K562 (cell line): ENCODE data around the gene GPR183. TPM values are rescaled to one million over a fixed set of nuclear protein-coding genes. Genes with fewer than 3 reads are reported as not detected.

Experiments
- ATAC-seq: fragments of 200-7000 bp; cut with Tn5 transposase; 3 replicates; pipeline ENCODE4 v1.9.1; 2020; ENCODE audit warnings: moderate library complexity
- BruUV-seq: library from RNA; stranded (reverse); fragments of 400-500 nt; replicated peaks from 2 replicates; lab custom pipeline; 2021; lab: Mats Ljungman, UMichigan
- CTCF ChIA-PET: fragments of 300-600 bp; formaldehyde crosslinking; extraction: SDS; loops from one replicate; lab custom pipeline; 2021; ENCODE audit warnings: low intra/inter-chr PET ratio; lab: Yijun Ruan, JAX
- POLR2A ChIA-PET: fragments of 300-600, 350-650 bp; sonication (Branson Sonifier 250); formaldehyde crosslinking; extraction: SDS; loops from one replicate; lab custom pipeline; 2021; ENCODE audit warnings: antibody characterized with exemption, inconsistent platforms; lab: Yijun Ruan, JAX
- DNase-seq, 4 experiments: peaks; one replicate each; pipeline versions ENCODE4 v3.0.0 to v3.0.0-alpha.2; 2011 to 2018; ENCODE audit warnings: low spot score in 3 of 4, mixed read lengths in 3 of 4; ENCODE audit errors: extremely low read depth in 1 of 4
- FAIRE-seq: peaks from 2 replicates; lab custom pipeline; 2011; peaks lifted over from hg19 to GRCh38; lab: Jason Lieb, UNC
- H2AFZ ChIP-seq: 2 replicates; pipeline ENCODE4 v1.6.0; 2011; ENCODE audit warnings: low read depth, low read length, control low read depth, inconsistent platforms
- H3K27ac ChIP-seq: fragments of 200-600 bp; 3 replicates; pipeline ENCODE4 v1.8.0; 2011; ENCODE audit warnings: low read depth, mild to moderate bottlenecking, control low read depth, inconsistent platforms, low read length, moderate library complexity, mixed read lengths; ENCODE audit errors: extremely low read depth
- H3K27me3 ChIP-seq, 2 experiments: fragments of 300-600 bp in 1 of 2; 2 replicates in 1 of 2; 3 replicates in 1 of 2; pipeline versions ENCODE4 v1.6.0 to v1.8.0; 2011; ENCODE audit warnings: inconsistent platforms in 2 of 2, low read length in 2 of 2, mild to moderate bottlenecking in 1 of 2, mixed read lengths in 1 of 2, moderate library complexity in 1 of 2; ENCODE audit not compliant: control insufficient read depth in 2 of 2, insufficient read depth in 2 of 2
- H3K36me3 ChIP-seq: fragments of 300-600 bp; 3 replicates; pipeline ENCODE4 v1.8.0; 2011; ENCODE audit warnings: mild to moderate bottlenecking, low read length, inconsistent platforms; ENCODE audit not compliant: control insufficient read depth, insufficient read depth
- H3K4me1 ChIP-seq, 2 experiments: fragments of 200-600 bp in 1 of 2; replicated peaks in 1 of 2; 2 replicates in 1 of 2; 3 replicates in 1 of 2; pipeline versions ENCODE4 v1.5.1 to v1.8.0; 2011; ENCODE audit warnings: inconsistent platforms in 2 of 2, low read length in 2 of 2, mild to moderate bottlenecking in 1 of 2, mixed read lengths in 1 of 2, moderate library complexity in 1 of 2; ENCODE audit not compliant: control insufficient read depth in 2 of 2, insufficient read depth in 2 of 2
- H3K4me2 ChIP-seq: 2 replicates; pipeline ENCODE4 v1.6.1; 2011; ENCODE audit warnings: low read length, control low read depth, inconsistent platforms, mixed read lengths; ENCODE audit not compliant: insufficient read depth
- H3K4me3 ChIP-seq: fragments of 200-600 bp; sonication (generic), shearing (Covaris generic); 2 replicates; pipeline ENCODE4 v1.5.1; 2016; ENCODE audit warnings: control low read depth, inconsistent platforms
- H3K79me2 ChIP-seq: fragments of 200-600 bp; 3 replicates; pipeline ENCODE4 v1.8.0; 2011; ENCODE audit warnings: low read length, inconsistent platforms; ENCODE audit not compliant: control insufficient read depth, insufficient read depth
- H3K9ac ChIP-seq, 2 experiments: 2 replicates each; pipeline versions ENCODE4 v1.6.0 to v1.6.1; 2011; ENCODE audit warnings: low read depth in 2 of 2, low read length in 2 of 2, control low read depth in 1 of 2, inconsistent platforms in 1 of 2, mild to moderate bottlenecking in 1 of 2, mixed read lengths in 1 of 2; ENCODE audit not compliant: insufficient read depth in 1 of 2
- H3K9me1 ChIP-seq: one replicate; pipeline ENCODE4 v1.6.0; 2011; ENCODE audit warnings: inconsistent platforms, mild to moderate bottlenecking, low read length, moderate library complexity; ENCODE audit not compliant: control insufficient read depth, insufficient read depth
- H3K9me3 ChIP-seq: replicated peaks from 2 replicates; pipeline ENCODE4 v1.5.1; 2011; ENCODE audit warnings: low read depth, low read length, inconsistent platforms; ENCODE audit not compliant: control insufficient read depth, insufficient read depth
- H4K20me1 ChIP-seq: replicated peaks from 2 replicates; pipeline ENCODE4 v1.6.1; 2011; ENCODE audit warnings: low read length, inconsistent platforms, mixed read lengths; ENCODE audit not compliant: control insufficient read depth, insufficient read depth
- KDM1A ChIP-seq, 2 experiments: fragments of 450-650 bp; IDR thresholded peaks; 2 replicates each; pipeline ENCODE4 v1.6.1; 2016; ENCODE audit warnings: mild to moderate bottlenecking in 2 of 2
- MAFF ChIP-seq: IDR thresholded peaks from 2 replicates; pipeline ENCODE4 v1.6.1; 2012; ENCODE audit warnings: low read length, improper control_type of control experiment
- ZNF507 ChIP-seq: conservative IDR thresholded peaks from 2 replicates; pipeline ENCODE4 v1.6.1; 2017; ENCODE audit warnings: missing genetic modification characterization, missing compliant biosample characterization
- WGBS: fragments of 100-300 bp; shearing (Covaris generic); methylation state at CpG from one replicate; pipeline ENCODE4 v1.1.6; 2016; ENCODE audit warnings: low coverage, mixed read lengths; ENCODE audit not compliant: insufficient coverage; ENCODE audit errors: missing lambda C conversion rate; 5-methylcytosine and 5-hydroxymethylcytosine counted together
- in situ Hi-C: fragments of 300-500 bp; cut with MboI; formaldehyde crosslinking; loops from 4 replicates; pipeline ENCODE4 v1.15.0; 2018; ENCODE audit warnings: inconsistent platforms, mixed read lengths
- intact Hi-C: fragments of 100-400 bp; cut with micrococcal nuclease; formaldehyde crosslinking; loops from 2 replicates; pipeline ENCODE4 v1.14.2; 2022
- polyA plus RNA-seq, 8 experiments: library from polyadenylated mRNA; depleted of rRNA in 4 of 8; stranded (reverse) in 5 of 8; unstranded in 3 of 8; fragments of >200 nt; fragmentation: Nextera tagmentation in 2 of 8; fragmentation: Illumina TruSeq in 1 of 8; extraction: Ambion mirVana in 2 of 8; extraction: Trizol in 1 of 8; gene quantifications; 2 replicates each; pipeline versions ENCODE4 v1.2.1 to v1.2.3, GENCODE V29; 2011 to 2014; ENCODE audit warnings: inconsistent platforms in 1 of 8, missing spikeins in 1 of 8
- total RNA-seq, 7 experiments: library from RNA; depleted of rRNA in 6 of 7; stranded (reverse); fragments of >200 nt in 6 of 7; fragmentation: Illumina TruSeq in 2 of 7; extraction: Trizol in 2 of 7; gene quantifications; 2 replicates each; pipeline versions ENCODE4 v1.2.1 to v1.2.3, GENCODE V29; 2011 to 2021; ENCODE audit warnings: low replicate concordance in 1 of 7
- TF ChIP-seq, protein P1 (sequence below): IDR thresholded peaks from 3 replicates; pipeline ENCODE4 v1.6.1; 2011; ENCODE audit warnings: borderline replicate concordance, mild to moderate bottlenecking, moderate library complexity; ENCODE audit not compliant: insufficient read length; ENCODE audit errors: extremely low read depth
- TF ChIP-seq, protein P2 (sequence below): sonication (generic); formaldehyde crosslinking; IDR thresholded peaks from 2 replicates; pipeline ENCODE4 v1.5.0; 2020; ENCODE audit warnings: missing genetic modification reagents
- TF ChIP-seq, protein P3 (sequence below): sonication (generic); formaldehyde crosslinking; IDR thresholded peaks from 2 replicates; pipeline ENCODE4 v1.8.1; 2023; ENCODE audit warnings: mild to moderate bottlenecking, missing genetic modification reagents

The GPR183 gene
- total and polyA plus RNA-seq, 9 of the 15 experiments (the other 6 are each of a cell fraction or from before 2014, with no cell fraction given): 1.3 to 10.2 (median 3.7) TPM

DNA sequence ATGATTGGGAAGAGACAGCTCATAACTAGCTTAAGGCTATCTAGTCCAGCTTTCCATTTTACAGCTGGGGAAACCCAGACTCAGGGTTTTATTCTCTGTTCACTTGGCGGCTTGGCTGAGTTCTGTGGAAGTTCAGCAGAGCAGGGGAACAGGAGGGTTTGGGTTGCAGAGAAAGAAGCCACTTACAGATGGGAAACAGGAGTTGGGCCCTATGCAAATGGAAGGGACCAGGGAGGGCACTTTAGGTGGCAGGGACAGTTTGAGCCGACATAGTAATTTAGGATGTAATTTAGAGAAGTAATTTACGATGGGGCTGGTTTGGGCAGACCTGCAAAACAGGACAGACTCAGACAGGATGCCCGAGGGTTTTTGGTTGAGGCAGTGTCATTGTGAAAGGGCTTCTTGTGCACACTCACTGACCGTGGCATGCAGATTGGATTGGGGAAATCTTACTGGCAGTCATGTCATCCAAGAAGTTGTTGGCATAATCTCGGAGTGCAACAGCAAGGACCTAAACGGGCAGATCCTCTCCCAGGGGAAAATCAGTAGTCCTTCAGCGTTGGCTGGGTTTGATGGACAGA lies 47.3 kb upstream of the GPR183 start (continued):
- TF ChIP-seq, protein P1, sequence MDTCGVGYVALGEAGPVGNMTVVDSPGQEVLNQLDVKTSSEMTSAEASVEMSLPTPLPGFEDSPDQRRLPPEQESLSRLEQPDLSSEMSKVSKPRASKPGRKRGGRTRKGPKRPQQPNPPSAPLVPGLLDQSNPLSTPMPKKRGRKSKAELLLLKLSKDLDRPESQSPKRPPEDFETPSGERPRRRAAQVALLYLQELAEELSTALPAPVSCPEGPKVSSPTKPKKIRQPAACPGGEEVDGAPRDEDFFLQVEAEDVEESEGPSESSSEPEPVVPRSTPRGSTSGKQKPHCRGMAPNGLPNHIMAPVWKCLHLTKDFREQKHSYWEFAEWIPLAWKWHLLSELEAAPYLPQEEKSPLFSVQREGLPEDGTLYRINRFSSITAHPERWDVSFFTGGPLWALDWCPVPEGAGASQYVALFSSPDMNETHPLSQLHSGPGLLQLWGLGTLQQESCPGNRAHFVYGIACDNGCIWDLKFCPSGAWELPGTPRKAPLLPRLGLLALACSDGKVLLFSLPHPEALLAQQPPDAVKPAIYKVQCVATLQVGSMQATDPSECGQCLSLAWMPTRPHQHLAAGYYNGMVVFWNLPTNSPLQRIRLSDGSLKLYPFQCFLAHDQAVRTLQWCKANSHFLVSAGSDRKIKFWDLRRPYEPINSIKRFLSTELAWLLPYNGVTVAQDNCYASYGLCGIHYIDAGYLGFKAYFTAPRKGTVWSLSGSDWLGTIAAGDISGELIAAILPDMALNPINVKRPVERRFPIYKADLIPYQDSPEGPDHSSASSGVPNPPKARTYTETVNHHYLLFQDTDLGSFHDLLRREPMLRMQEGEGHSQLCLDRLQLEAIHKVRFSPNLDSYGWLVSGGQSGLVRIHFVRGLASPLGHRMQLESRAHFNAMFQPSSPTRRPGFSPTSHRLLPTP: no peak
- TF ChIP-seq ZNF507 (tag): no peak
- TF ChIP-seq, protein P2, sequence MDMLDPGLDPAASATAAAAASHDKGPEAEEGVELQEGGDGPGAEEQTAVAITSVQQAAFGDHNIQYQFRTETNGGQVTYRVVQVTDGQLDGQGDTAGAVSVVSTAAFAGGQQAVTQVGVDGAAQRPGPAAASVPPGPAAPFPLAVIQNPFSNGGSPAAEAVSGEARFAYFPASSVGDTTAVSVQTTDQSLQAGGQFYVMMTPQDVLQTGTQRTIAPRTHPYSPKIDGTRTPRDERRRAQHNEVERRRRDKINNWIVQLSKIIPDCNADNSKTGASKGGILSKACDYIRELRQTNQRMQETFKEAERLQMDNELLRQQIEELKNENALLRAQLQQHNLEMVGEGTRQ (CRISPR knock-in tag): no peak
- TF ChIP-seq, all 486 proteins: peak for 0

DNA sequence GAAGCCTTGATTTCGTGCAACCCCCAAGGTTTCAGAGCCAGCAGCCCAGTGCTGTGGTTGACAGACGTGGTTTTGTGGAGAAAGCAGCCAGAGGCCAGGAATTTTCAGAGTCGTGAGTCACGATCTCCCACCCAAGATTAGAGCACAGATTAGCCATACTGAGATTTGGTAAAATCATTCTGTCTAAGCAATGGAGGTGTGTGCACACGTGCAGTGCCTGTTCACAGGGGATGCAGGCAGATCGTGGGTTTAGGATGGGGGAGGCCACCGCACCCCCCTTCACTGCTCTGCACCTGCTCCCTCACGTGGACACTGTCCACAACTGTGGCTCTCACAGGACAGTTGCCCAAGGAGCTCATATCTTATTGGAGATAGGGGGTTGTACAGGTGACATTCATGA lies 46.6 kb upstream of the GPR183 start:
- ChIA-PET POLR2A (no interaction called here), CTCF (no interaction called here)
- no peak for FAIRE-seq
- DNase-seq: no peak
- BruUV-seq: no TSS peak
- Histone ChIP-seq H3K9me1 (peaks cover 4% of the 10 kb centered on the region), H3K27me3 (no peaks in the 10 kb centered on the region), H3K4me2 (no peak overlapping the region), H3K9me3 (no peaks in the 10 kb centered on the region), H3K4me3 (no peak overlapping the region), H3K4me1 (peaks cover 8 to 25% of the 10 kb centered on the region in 2 experiments; a peak in 4 of 5 replicates), H3K9ac (no peak overlapping the region), H3K36me3 (peaks cover 43% of the 10 kb centered on the region; the same call in 2 of the 3 replicates), H3K79me2 (peaks cover 2% of the 10 kb centered on the region; the same call in 2 of the 3 replicates), H3K27ac (no peak overlapping the region), H4K20me1 (no peaks in the 10 kb centered on the region), H2AFZ (no peak overlapping the region)
- WGBS: 67% methylated on average over 7 of the region's 8 CpGs
- in situ Hi-C loops: no loop called here
- no peak for ATAC-seq
- intact Hi-C loops: no loop called here
- TF ChIP-seq, protein P3, sequence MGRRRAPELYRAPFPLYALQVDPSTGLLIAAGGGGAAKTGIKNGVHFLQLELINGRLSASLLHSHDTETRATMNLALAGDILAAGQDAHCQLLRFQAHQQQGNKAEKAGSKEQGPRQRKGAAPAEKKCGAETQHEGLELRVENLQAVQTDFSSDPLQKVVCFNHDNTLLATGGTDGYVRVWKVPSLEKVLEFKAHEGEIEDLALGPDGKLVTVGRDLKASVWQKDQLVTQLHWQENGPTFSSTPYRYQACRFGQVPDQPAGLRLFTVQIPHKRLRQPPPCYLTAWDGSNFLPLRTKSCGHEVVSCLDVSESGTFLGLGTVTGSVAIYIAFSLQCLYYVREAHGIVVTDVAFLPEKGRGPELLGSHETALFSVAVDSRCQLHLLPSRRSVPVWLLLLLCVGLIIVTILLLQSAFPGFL (CRISPR knock-in tag): no peak
- TF ChIP-seq KDM1A (IDR thresholded peaks at IDR 0.05) (peak; percentile 31 to 37; a peak in 1 of 4 replicates), MAFF (no peak)
